WTC11 (cell line): ENCODE data around the gene ZNF254.

Source experiments
- CREB1 ChIP-seq: sonication (generic); formaldehyde crosslinking; IDR thresholded peaks from 2 replicates; pipeline ENCODE4 v1.8.0; 2023; ENCODE audit warnings: mild to moderate bottlenecking, missing genetic modification reagents
- ELF4 ChIP-seq: sonication (generic); formaldehyde crosslinking; IDR thresholded peaks from 2 replicates; pipeline ENCODE4 v1.8.1; 2022; ENCODE audit warnings: low read depth, mild to moderate bottlenecking, moderate library complexity, missing genetic modification reagents
- SP1 ChIP-seq: sonication (generic); formaldehyde crosslinking; conservative IDR thresholded peaks from 2 replicates; pipeline ENCODE4 v1.8.1; 2022; ENCODE audit warnings: missing genetic modification reagents
- TF ChIP-seq, protein P1 (sequence below): fragments of 250-450 bp; sonication (Bioruptor Pico); IDR thresholded peaks from 2 replicates; pipeline ENCODE4 v1.9.0; 2021; ENCODE audit warnings: mild to moderate bottlenecking
- TF ChIP-seq, protein P2 (sequence below): fragments of 200-600 bp; IDR thresholded peaks from 2 replicates; pipeline ENCODE4 v1.8.0; 2022; ENCODE audit warnings: antibody characterized with exemption
- TF ChIP-seq, protein P3 (sequence below): sonication (generic); formaldehyde crosslinking; IDR thresholded peaks from 2 replicates; pipeline ENCODE4 v1.8.0; 2022; ENCODE audit warnings: mild to moderate bottlenecking, missing genetic modification reagents

DNA sequence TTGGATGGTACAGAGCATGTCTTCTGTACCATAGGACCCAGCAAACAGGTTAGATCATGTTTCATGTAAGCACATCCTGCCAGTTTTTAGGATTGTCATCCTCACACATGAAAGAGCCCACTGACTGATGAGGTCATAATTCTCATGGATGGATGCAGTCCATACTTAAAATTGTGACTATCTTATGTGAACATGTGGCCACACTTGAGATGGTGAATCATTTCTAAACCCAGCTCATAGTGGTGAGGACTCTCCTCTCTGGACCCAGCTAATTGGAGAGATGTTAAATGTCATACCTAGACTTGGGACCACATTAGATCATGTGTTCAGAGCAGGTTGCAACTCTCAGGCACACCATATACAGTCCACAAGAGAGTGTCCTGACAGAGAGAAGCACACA is 24.8 kb upstream of the ZNF254 start:
- TF ChIP-seq, protein P1, sequence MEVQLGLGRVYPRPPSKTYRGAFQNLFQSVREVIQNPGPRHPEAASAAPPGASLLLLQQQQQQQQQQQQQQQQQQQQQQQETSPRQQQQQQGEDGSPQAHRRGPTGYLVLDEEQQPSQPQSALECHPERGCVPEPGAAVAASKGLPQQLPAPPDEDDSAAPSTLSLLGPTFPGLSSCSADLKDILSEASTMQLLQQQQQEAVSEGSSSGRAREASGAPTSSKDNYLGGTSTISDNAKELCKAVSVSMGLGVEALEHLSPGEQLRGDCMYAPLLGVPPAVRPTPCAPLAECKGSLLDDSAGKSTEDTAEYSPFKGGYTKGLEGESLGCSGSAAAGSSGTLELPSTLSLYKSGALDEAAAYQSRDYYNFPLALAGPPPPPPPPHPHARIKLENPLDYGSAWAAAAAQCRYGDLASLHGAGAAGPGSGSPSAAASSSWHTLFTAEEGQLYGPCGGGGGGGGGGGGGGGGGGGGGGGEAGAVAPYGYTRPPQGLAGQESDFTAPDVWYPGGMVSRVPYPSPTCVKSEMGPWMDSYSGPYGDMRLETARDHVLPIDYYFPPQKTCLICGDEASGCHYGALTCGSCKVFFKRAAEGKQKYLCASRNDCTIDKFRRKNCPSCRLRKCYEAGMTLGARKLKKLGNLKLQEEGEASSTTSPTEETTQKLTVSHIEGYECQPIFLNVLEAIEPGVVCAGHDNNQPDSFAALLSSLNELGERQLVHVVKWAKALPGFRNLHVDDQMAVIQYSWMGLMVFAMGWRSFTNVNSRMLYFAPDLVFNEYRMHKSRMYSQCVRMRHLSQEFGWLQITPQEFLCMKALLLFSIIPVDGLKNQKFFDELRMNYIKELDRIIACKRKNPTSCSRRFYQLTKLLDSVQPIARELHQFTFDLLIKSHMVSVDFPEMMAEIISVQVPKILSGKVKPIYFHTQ (CRISPR knock-in tag), result no peak
- TF ChIP-seq CREB1 (CRISPR knock-in tag) (no peak), SP1 (CRISPR knock-in tag) (no peak), ELF4 (CRISPR knock-in tag) (no peak)
- TF ChIP-seq, protein P2, sequence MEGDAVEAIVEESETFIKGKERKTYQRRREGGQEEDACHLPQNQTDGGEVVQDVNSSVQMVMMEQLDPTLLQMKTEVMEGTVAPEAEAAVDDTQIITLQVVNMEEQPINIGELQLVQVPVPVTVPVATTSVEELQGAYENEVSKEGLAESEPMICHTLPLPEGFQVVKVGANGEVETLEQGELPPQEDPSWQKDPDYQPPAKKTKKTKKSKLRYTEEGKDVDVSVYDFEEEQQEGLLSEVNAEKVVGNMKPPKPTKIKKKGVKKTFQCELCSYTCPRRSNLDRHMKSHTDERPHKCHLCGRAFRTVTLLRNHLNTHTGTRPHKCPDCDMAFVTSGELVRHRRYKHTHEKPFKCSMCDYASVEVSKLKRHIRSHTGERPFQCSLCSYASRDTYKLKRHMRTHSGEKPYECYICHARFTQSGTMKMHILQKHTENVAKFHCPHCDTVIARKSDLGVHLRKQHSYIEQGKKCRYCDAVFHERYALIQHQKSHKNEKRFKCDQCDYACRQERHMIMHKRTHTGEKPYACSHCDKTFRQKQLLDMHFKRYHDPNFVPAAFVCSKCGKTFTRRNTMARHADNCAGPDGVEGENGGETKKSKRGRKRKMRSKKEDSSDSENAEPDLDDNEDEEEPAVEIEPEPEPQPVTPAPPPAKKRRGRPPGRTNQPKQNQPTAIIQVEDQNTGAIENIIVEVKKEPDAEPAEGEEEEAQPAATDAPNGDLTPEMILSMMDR, result no peak
- TF ChIP-seq, protein P3, sequence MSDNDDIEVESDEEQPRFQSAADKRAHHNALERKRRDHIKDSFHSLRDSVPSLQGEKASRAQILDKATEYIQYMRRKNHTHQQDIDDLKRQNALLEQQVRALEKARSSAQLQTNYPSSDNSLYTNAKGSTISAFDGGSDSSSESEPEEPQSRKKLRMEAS (CRISPR knock-in tag), result no peak
